Panc1 (cell line): ENCODE data around the gene CAPN9. TPM values are rescaled to one million over a fixed set of nuclear protein-coding genes. Genes with fewer than 3 reads are reported as not detected.

Source experiments
- ATAC-seq: fragments of 200-7000 bp; cut with Tn5 transposase; 2 replicates; pipeline ENCODE4 v1.9.1; 2020; ENCODE audit warnings: mild to moderate bottlenecking, moderate library complexity
- BruUV-seq: library from RNA; stranded (reverse); fragments of 400-500 nt; replicated peaks from 2 replicates; lab custom pipeline; 2021; lab: Mats Ljungman, UMichigan
- CTCF ChIA-PET: fragments of 300-600 bp; sonication (Branson Sonifier 250); formaldehyde crosslinking; loops from one replicate; lab custom pipeline; 2022; ENCODE audit warnings: antibody characterized with exemption; lab: Charles Lee
- POLR2A ChIA-PET: fragments of 300-600 bp; sonication (Branson Sonifier 250); formaldehyde crosslinking; loops from one replicate; lab custom pipeline; 2022; ENCODE audit warnings: antibody characterized with exemption; lab: Charles Lee
- DNase-seq: peaks from one replicate; pipeline ENCODE4 v3.0.0-alpha.2; 2010; ENCODE audit warnings: low read depth, low spot score
- H3K27ac ChIP-seq: 2 replicates; pipeline ENCODE4 v1.5.1; 2011; ENCODE audit warnings: mild to moderate bottlenecking, low read length, inconsistent platforms
- H3K27me3 ChIP-seq: fragments of 200-500 bp; sonication (Bioruptor generic); 2 replicates; pipeline ENCODE4 v1.6.0; 2014; ENCODE audit warnings: low read length, inconsistent platforms; ENCODE audit not compliant: control insufficient read depth, insufficient read depth
- H3K36me3 ChIP-seq: fragments of 200-500 bp; sonication (Bioruptor generic); 2 replicates; pipeline ENCODE4 v1.5.1; 2014; ENCODE audit warnings: inconsistent platforms, mild to moderate bottlenecking, low read length, moderate library complexity; ENCODE audit not compliant: control insufficient read depth, insufficient read depth
- H3K4me1 ChIP-seq: 2 replicates; pipeline ENCODE4 v1.5.1; 2011; ENCODE audit warnings: inconsistent platforms, mild to moderate bottlenecking, low read length, moderate library complexity; ENCODE audit not compliant: control insufficient read depth, insufficient read depth
- H3K4me3 ChIP-seq, 2 experiments: 2 replicates each; pipeline ENCODE4 v1.5.1; 2011 to 2012; ENCODE audit warnings: low read depth in 2 of 2, low read length in 2 of 2, mild to moderate bottlenecking in 2 of 2, inconsistent platforms in 1 of 2, moderate library complexity in 1 of 2
- H3K9me3 ChIP-seq: fragments of 200-500 bp; sonication (Bioruptor generic); 2 replicates; pipeline ENCODE4 v1.5.1; 2014; ENCODE audit warnings: low read depth, mild to moderate bottlenecking, inconsistent platforms, low read length, moderate library complexity; ENCODE audit not compliant: control insufficient read depth, insufficient read depth
- CTCF ChIP-seq: fragments of 450-650 bp; IDR thresholded peaks from 2 replicates; pipeline ENCODE4 v1.5.1; 2017; ENCODE audit warnings: mild to moderate bottlenecking
- POLR2AphosphoS5 ChIP-seq: IDR thresholded peaks from 2 replicates; pipeline ENCODE4 v1.6.1; 2012; ENCODE audit warnings: mild to moderate bottlenecking, low read depth, low read length, moderate library complexity
- REST ChIP-seq, 2 experiments: IDR thresholded peaks; 2 replicates each; pipeline ENCODE4 v1.6.1; 2011 to 2012; ENCODE audit warnings: low read depth in 2 of 2, control low read depth in 1 of 2, low read length in 1 of 2, mild to moderate bottlenecking in 1 of 2, moderate library complexity in 1 of 2; ENCODE audit not compliant: insufficient read depth in 1 of 2
- SIN3A ChIP-seq: IDR thresholded peaks from 2 replicates; pipeline ENCODE4 v1.6.1; 2012; ENCODE audit warnings: low read depth, mild to moderate bottlenecking, low read length, moderate library complexity, borderline replicate concordance; ENCODE audit not compliant: insufficient read depth
- TCF7L2 ChIP-seq: IDR thresholded peaks from 2 replicates; pipeline ENCODE4 v1.6.1; 2011; ENCODE audit warnings: mild to moderate bottlenecking, low read depth, low read length, inconsistent platforms
- in situ Hi-C: cut with HindIII; loops from 2 replicates; pipeline ENCODE4 v1.10.0; 2016; ENCODE audit warnings: low sequenced_read_pairs, low pct_unique_long_range_greater_than_20kb
- intact Hi-C: fragments of 100-400 bp; cut with micrococcal nuclease; formaldehyde crosslinking; loops from one replicate; pipeline ENCODE4 v1.10.0; 2022; ENCODE audit not compliant: unreplicated experiment
- total RNA-seq: library from RNA; stranded (reverse); gene quantifications from one replicate; pipeline ENCODE4 v1.2.1, GENCODE V29; 2021; ENCODE audit not compliant: unreplicated experiment

The CAPN9 gene
- total RNA-seq, 1 experiment from 2014 or later: not detected

GRCh38 chr1:230707732-230708630 is 39.2 kb upstream of the CAPN9 start:
- DNase-seq (no peak), ATAC-seq (no peak)
- no peak overlapping the region for H3K4me3 ChIP-seq
- in situ Hi-C loops: no loop called here
- no peaks in the 10 kb centered on the region for H3K9me3 ChIP-seq
- intact Hi-C loops: no loop called here
- no peaks in the 10 kb centered on the region for H3K36me3 ChIP-seq
- H3K27me3 ChIP-seq: no peaks in the 10 kb centered on the region
- ChIA-PET CTCF (no interaction called here), POLR2A (no interaction called here)
- no TSS peak for BruUV-seq
- no peaks in the 10 kb centered on the region for H3K4me1 ChIP-seq
- H3K27ac ChIP-seq: no peak overlapping the region
- TF ChIP-seq SIN3A: no peak
- no peak for TF ChIP-seq TCF7L2
- TF ChIP-seq POLR2AphosphoS5: no peak
- no peak for TF ChIP-seq REST (IDR thresholded peaks at IDR 0.05; ENCODE audit: insufficient read depth in 1 of 2, low read depth in 2 of 2, low read length in 1 of 2)
- no peak for TF ChIP-seq CTCF

- DNase-seq: no peak
- CTCF ChIA-PET: no interaction called here
- TF ChIP-seq REST (IDR thresholded peaks at IDR 0.05; ENCODE audit: insufficient read depth in 1 of 2, low read depth in 2 of 2, low read length in 1 of 2) (no peak), POLR2AphosphoS5 (no peak), CTCF (no peak), SIN3A (no peak), TCF7L2 (no peak)
Measured at GRCh38 chr1:230708631-230709580, 38.3 kb upstream of the CAPN9 start.

More at GRCh38 chr1:230708631-230709580, 38.3 kb upstream of the CAPN9 start:
- ATAC-seq: no peak
- Histone ChIP-seq H3K4me1 (no peaks in the 10 kb centered on the region), H3K27me3 (no peaks in the 10 kb centered on the region; the same call in 1 of the 2 replicates), H3K27ac (no peak overlapping the region), H3K36me3 (no peaks in the 10 kb centered on the region), H3K4me3 (no peak overlapping the region), H3K9me3 (no peaks in the 10 kb centered on the region)
- BruUV-seq: no TSS peak
- in situ Hi-C loops: no loop called here
- intact Hi-C loops: no loop called here
- POLR2A ChIA-PET: no interaction called here
